T-cell (primary cell): ENCODE measurements around the gene PIGR. TPM values are rescaled to one million over a fixed set of nuclear protein-coding genes. Genes with fewer than 3 reads are reported as not detected.

Experiments used
- ATAC-seq, 4 experiments: fragments of 200-7000 bp in 3 of 4; fragments of 150-1000 bp in 1 of 4; cut with Tn5 transposase; replicated peaks in 1 of 4; 1 replicate in 3 of 4; 2 replicates in 1 of 4; pipeline ENCODE4 v1.10.0; 2021; ENCODE audit warnings: moderate library complexity in 3 of 4, mild to moderate bottlenecking in 2 of 4, moderate number of reproducible peaks in 1 of 4
- CTCF ChIA-PET, 2 donors: fragments of 300-600 bp; sonication (Branson Sonifier 250); formaldehyde crosslinking; loops; one replicate each; lab custom pipeline; 2022; ENCODE audit warnings: antibody characterized with exemption in 2 of 2; lab: Charles Lee
- POLR2A ChIA-PET, 2 donors: fragments of 300-600 bp; sonication (Branson Sonifier 250); formaldehyde crosslinking; loops; one replicate each; lab custom pipeline; 2022; ENCODE audit warnings: antibody characterized with exemption in 2 of 2; lab: Charles Lee
- DNase-seq, 35 experiments: peaks; one replicate each; pipeline versions ENCODE4 v3.0.0 to v3.0.0-alpha.2; 2013 to 2023
- H3K27ac ChIP-seq: one replicate; pipeline ENCODE4 v1.5.1; 2013; ENCODE audit warnings: low read length
- H3K27me3 ChIP-seq, 2 experiments: replicated peaks in 1 of 2; 1 replicate in 1 of 2; 2 replicates in 1 of 2; pipeline versions ENCODE4 v1.6.1 to v1.7.0; 2013; ENCODE audit warnings: low read length in 1 of 2, mixed read lengths in 1 of 2; ENCODE audit not compliant: control insufficient read depth in 2 of 2, insufficient read depth in 2 of 2; ENCODE audit errors: extremely low read depth in 1 of 2
- H3K36me3 ChIP-seq, 2 donors: 1 replicate in 1 of 2; 2 replicates in 1 of 2; pipeline versions ENCODE4 v1.6.1 to v1.7.0; 2013; ENCODE audit warnings: low read length in 1 of 2; ENCODE audit not compliant: control insufficient read depth in 2 of 2, insufficient read depth in 1 of 2; ENCODE audit errors: extremely low read depth in 1 of 2
- H3K4me1 ChIP-seq, 2 experiments: 1 replicate in 1 of 2; 2 replicates in 1 of 2; pipeline versions ENCODE4 v1.6.1 to v1.7.0; 2013; ENCODE audit warnings: low read length in 2 of 2, mixed read lengths in 1 of 2; ENCODE audit not compliant: insufficient read depth in 2 of 2, control insufficient read depth in 1 of 2; ENCODE audit errors: extremely low read depth in 1 of 2
- H3K4me3 ChIP-seq, 2 donors: 1 replicate in 1 of 2; 2 replicates in 1 of 2; pipeline versions ENCODE4 v1.5.1 to v1.7.0; 2013; ENCODE audit warnings: mild to moderate bottlenecking in 2 of 2, low read length in 1 of 2, moderate library complexity in 1 of 2; ENCODE audit not compliant: control insufficient read depth in 1 of 2; ENCODE audit errors: extremely low read depth in 1 of 2
- H3K9me3 ChIP-seq: 2 replicates; pipeline ENCODE4 v1.7.0; 2013
- H3K27ac Mint-ChIP-seq, 2 donors: one replicate each; pipeline ENCODE4 v1.8.0; 2020 to 2021; ENCODE audit warnings: mild to moderate bottlenecking in 2 of 2, mixed read lengths in 2 of 2
- H3K27me3 Mint-ChIP-seq, 2 donors: one replicate each; pipeline ENCODE4 v1.8.0; 2021 to 2022; ENCODE audit warnings: mixed read lengths in 2 of 2
- H3K36me3 Mint-ChIP-seq: one replicate; pipeline ENCODE4 v1.8.0; 2021; ENCODE audit warnings: mixed read lengths
- H3K4me1 Mint-ChIP-seq, 3 donors: one replicate each; pipeline ENCODE4 v1.8.0; 2020 to 2022; ENCODE audit warnings: mixed read lengths in 3 of 3, mild to moderate bottlenecking in 1 of 3
- H3K4me3 Mint-ChIP-seq, 3 donors: one replicate each; pipeline ENCODE4 v1.8.0; 2020 to 2022; ENCODE audit warnings: mild to moderate bottlenecking in 3 of 3, mixed read lengths in 3 of 3, moderate library complexity in 3 of 3
- H3K9me3 Mint-ChIP-seq, 3 donors: one replicate each; pipeline ENCODE4 v1.8.0; 2020 to 2022; ENCODE audit warnings: mixed read lengths in 3 of 3
- WGBS: methylation state at CpG from one replicate; pipeline ENCODE4 v1.1.5; 2013; ENCODE audit warnings: missing lambda C conversion rate; ENCODE audit not compliant: insufficient coverage; 5-methylcytosine and 5-hydroxymethylcytosine counted together
- total RNA-seq, 35 experiments: library from RNA in 6 of 35; stranded (reverse) in 6 of 35; fragments of 120-200 nt in 1 of 35; gene quantifications; one replicate each; pipeline versions ENCODE4 v1.2.1 to v1.2.4 and lab custom pipeline; 2013 to 2026

Gene PIGR
- total RNA-seq, 5 donors from 2014 or later (not counting 1 experiment from before 2014, with no cell fraction given) = 2.7 to 6.7 (median 3.2) TPM; not detected in 2

GRCh38 chr1:206982216-206982615, 36.0 kb upstream of the PIGR start:
- no peaks in the 10 kb centered on the region for H3K4me1 ChIP-seq
- H3K9me3 ChIP-seq = no peaks in the 10 kb centered on the region
- H3K36me3 Mint-ChIP-seq = no peaks in the 10 kb centered on the region
- no peak overlapping the region for H3K27ac Mint-ChIP-seq
- no peaks in the 10 kb centered on the region for H3K36me3 ChIP-seq
- H3K27ac ChIP-seq = no peak overlapping the region
- peaks cover 0 to 10% of the 10 kb centered on the region in 2 experiments for H3K27me3 ChIP-seq
- DNase-seq (peak; percentile 16 to 75 (median 53)), ATAC-seq (peak; percentile 71 to 85 (median 80))
- ChIA-PET POLR2A (interaction anchor here in 1 of 2 donors (0.7 kb wide), 1 partner anchor 19 kb away, joined by 3 read pairs; no protein-coding TSS in a partner anchor), CTCF (interaction anchor here (0.5 to 3.4 kb wide), 28 partner anchors 9 to 492 kb away, joined by 3 to 19 read pairs (median 5); partner anchors contain the start of genes FCMR (in 2 of the 2), DYRK3 (in 1 of the 2) and EIF2D (in 1 of the 2))
- H3K27me3 Mint-ChIP-seq = peaks cover 12 to 29% of the 10 kb centered on the region in 2 donors
- no peaks in the 10 kb centered on the region for H3K4me1 Mint-ChIP-seq
- no peaks in the 10 kb centered on the region for H3K9me3 Mint-ChIP-seq
- 34% methylated on average over 4 of the region's 4 CpGs for WGBS
- H3K4me3 ChIP-seq = no peak overlapping the region
- H3K4me3 Mint-ChIP-seq = no peak overlapping the region

- no peak for ATAC-seq
Observed at GRCh38 chr1:206979379-206980043, 33.2 kb upstream of the PIGR start.

GRCh38 chr1:206978259-206978658, 32.0 kb upstream of the PIGR start:
- 89% methylated on average over 7 of the region's 7 CpGs for WGBS
- H3K4me1 ChIP-seq = no peaks in the 10 kb centered on the region
- no peak overlapping the region for H3K4me3 Mint-ChIP-seq
- no peaks in the 10 kb centered on the region for H3K36me3 ChIP-seq
- ATAC-seq = no peak
- no peak overlapping the region for H3K27ac Mint-ChIP-seq
- no peaks in the 10 kb centered on the region for H3K36me3 Mint-ChIP-seq
- ChIA-PET POLR2A (no interaction called here), CTCF (no interaction called here)
- peaks cover 0 to 4% of the 10 kb centered on the region in 2 experiments for H3K27me3 ChIP-seq
- H3K27me3 Mint-ChIP-seq = peaks cover 0 to 5% of the 10 kb centered on the region in 2 donors
- no peak overlapping the region for H3K4me3 ChIP-seq
- H3K9me3 Mint-ChIP-seq = no peaks in the 10 kb centered on the region
- no peak for DNase-seq
- no peak overlapping the region for H3K27ac ChIP-seq
- H3K4me1 Mint-ChIP-seq = no peaks in the 10 kb centered on the region
- no peaks in the 10 kb centered on the region for H3K9me3 ChIP-seq

More at GRCh38 chr1:206979379-206980043, 33.2 kb upstream of the PIGR start:
- no peak for DNase-seq
- no peaks in the 10 kb centered on the region for H3K4me1 Mint-ChIP-seq
- H3K4me3 ChIP-seq = no peak overlapping the region
- ChIA-PET POLR2A (no interaction called here), CTCF (interaction anchor here (0.9 to 1.5 kb wide), 3 partner anchors 61 to 245 kb away, joined by 3 to 4 read pairs (median 3); no protein-coding TSS in a partner anchor)
- H3K36me3 Mint-ChIP-seq = no peaks in the 10 kb centered on the region
- H3K27me3 Mint-ChIP-seq = peaks cover 0 to 15% of the 10 kb centered on the region in 2 donors
- no peaks in the 10 kb centered on the region for H3K4me1 ChIP-seq
- no peak overlapping the region for H3K27ac Mint-ChIP-seq
- H3K27ac ChIP-seq = no peak overlapping the region
- H3K36me3 ChIP-seq = no peaks in the 10 kb centered on the region
- no peaks in the 10 kb centered on the region for H3K9me3 ChIP-seq
- WGBS = 88% methylated on average over 2 of the region's 3 CpGs
- no peaks in the 10 kb centered on the region for H3K9me3 Mint-ChIP-seq
- H3K27me3 ChIP-seq = peaks cover 0 to 5% of the 10 kb centered on the region in 2 experiments
- H3K4me3 Mint-ChIP-seq = no peak overlapping the region

GRCh38 chr1:206975306-206975705, 29.0 kb upstream of the PIGR start:
- H3K27ac ChIP-seq = no peak overlapping the region
- H3K9me3 ChIP-seq = no peaks in the 10 kb centered on the region
- Mint-ChIP-seq H3K4me3 (no peak overlapping the region), H3K27me3 (peaks cover 0 to 3% of the 10 kb centered on the region in 2 donors), H3K9me3 (no peaks in the 10 kb centered on the region), H3K4me1 (no peaks in the 10 kb centered on the region), H3K27ac (no peak overlapping the region), H3K36me3 (no peaks in the 10 kb centered on the region)
- CTCF ChIA-PET = no interaction called here
- POLR2A ChIA-PET = interaction anchor here in 1 of 2 donors (0.6 kb wide), 1 partner anchor 83 kb away, joined by 3 read pairs; no protein-coding TSS in a partner anchor
- H3K4me1 ChIP-seq = no peaks in the 10 kb centered on the region
- no peak for ATAC-seq
- peaks cover 0 to 2% of the 10 kb centered on the region in 2 experiments for H3K27me3 ChIP-seq
- DNase-seq = no peak
- 100% methylated on average over 1 of the region's 1 CpG for WGBS
- no peaks in the 10 kb centered on the region for H3K36me3 ChIP-seq
- H3K4me3 ChIP-seq = no peak overlapping the region

GRCh38 chr1:206974140-206974539, 27.9 kb upstream of the PIGR start:
- H3K4me1 ChIP-seq = no peaks in the 10 kb centered on the region
- H3K4me3 ChIP-seq = no peak overlapping the region
- POLR2A ChIA-PET = interaction anchor here in 1 of 2 donors (1.5 kb wide), 1 partner anchor 56 kb away, joined by 3 read pairs; no protein-coding TSS in a partner anchor
- H3K9me3 ChIP-seq = no peaks in the 10 kb centered on the region
- H3K27ac ChIP-seq = no peak overlapping the region
- H3K9me3 Mint-ChIP-seq = no peaks in the 10 kb centered on the region
- H3K27me3 Mint-ChIP-seq = peaks cover 0 to 13% of the 10 kb centered on the region in 2 donors
- no peaks in the 10 kb centered on the region for H3K4me1 Mint-ChIP-seq
- H3K36me3 Mint-ChIP-seq = no peaks in the 10 kb centered on the region
- DNase-seq (no peak), ATAC-seq (no peak)
- 78% methylated on average over 3 of the region's 3 CpGs for WGBS
- H3K27me3 ChIP-seq = peaks cover 0 to 9% of the 10 kb centered on the region in 2 experiments
- no peaks in the 10 kb centered on the region for H3K36me3 ChIP-seq
- no peak overlapping the region for H3K27ac Mint-ChIP-seq
- no peak overlapping the region for H3K4me3 Mint-ChIP-seq
- CTCF ChIA-PET = interaction anchor here in 1 of 2 donors (1.3 kb wide), 1 partner anchor 9 kb away, joined by 4 read pairs; no protein-coding TSS in a partner anchor

- Histone ChIP-seq H3K36me3 (no peaks in the 10 kb centered on the region), H3K27me3 (peaks cover 0 to 9% of the 10 kb centered on the region in 2 experiments), H3K27ac (no peak overlapping the region), H3K4me3 (no peak overlapping the region), H3K9me3 (no peaks in the 10 kb centered on the region), H3K4me1 (peaks cover 1 to 4% of the 10 kb centered on the region in 2 experiments)
- Mint-ChIP-seq H3K36me3 (no peaks in the 10 kb centered on the region), H3K9me3 (no peaks in the 10 kb centered on the region), H3K27ac (no peak overlapping the region), H3K4me3 (no peak overlapping the region), H3K4me1 (peaks cover 8 to 10% (median 8%) of the 10 kb centered on the region in 3 donors), H3K27me3 (peaks cover 0 to 13% of the 10 kb centered on the region in 2 donors)
- no CpG with 5 or more reads among the region's 2 CpGs for whole genome bisulfite sequencing
- CTCF ChIA-PET = interaction anchor here (0.7 to 0.9 kb wide), 2 partner anchors 39 to 115 kb away, joined by 3 read pairs; no protein-coding TSS in a partner anchor
- ATAC-seq = no peak
- DNase-seq = no peak
- POLR2A ChIA-PET = interaction anchor here (0.5 to 1.5 kb wide), 3 partner anchors 31 to 84 kb away, joined by 3 to 4 read pairs (median 3); no protein-coding TSS in a partner anchor
Observed at GRCh38 chr1:206972728-206973127, 26.5 kb upstream of the PIGR start.
